ENCODE data around the gene AGO1. TPM values are rescaled to one million over a fixed set of nuclear protein-coding genes. Genes with fewer than 3 reads are reported as not detected.
"Not testable (repeated sequence)": the region's sequence is repeated elsewhere in the genome, so short reads cannot be mapped to it uniquely, and the experiment has no call there.

Gene AGO1
- total and polyA plus RNA-seq, 2 experiments from 2014 or later: 9.6 to 18.9 TPM

DNA sequence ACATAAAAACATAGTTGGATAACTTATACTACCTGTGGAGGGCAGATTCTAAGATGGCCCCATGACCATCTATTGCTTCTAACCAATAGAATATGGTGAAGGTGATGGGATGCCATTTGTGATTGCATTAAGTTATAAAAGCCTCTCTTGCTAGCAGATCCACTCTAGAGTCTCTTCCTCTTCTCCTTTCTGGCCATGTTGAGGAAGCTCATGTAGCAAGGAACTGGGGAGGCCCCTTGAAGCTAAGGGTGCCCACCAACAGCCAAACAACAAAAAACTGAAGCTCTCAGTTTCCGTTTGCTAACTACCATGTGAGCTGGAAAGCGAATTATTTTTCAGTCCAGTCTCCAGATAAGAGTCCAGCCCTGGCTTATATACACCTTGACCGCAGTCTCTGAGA is 16.0 kb upstream of the AGO1 start:
- no peak for DNase-seq (ENCODE audit: low read depth in 1 of 2, low spot score in 1 of 2)
- H3K4me1 ChIP-seq (ENCODE audit: low read depth): peaks cover 4% of the 10 kb centered on the region
- no peak overlapping the region for H3K4me3 ChIP-seq
- no peak overlapping the region for H3K27ac ChIP-seq
- H3K27me3 ChIP-seq: no peaks in the 10 kb centered on the region
- TF ChIP-seq, protein P1, sequence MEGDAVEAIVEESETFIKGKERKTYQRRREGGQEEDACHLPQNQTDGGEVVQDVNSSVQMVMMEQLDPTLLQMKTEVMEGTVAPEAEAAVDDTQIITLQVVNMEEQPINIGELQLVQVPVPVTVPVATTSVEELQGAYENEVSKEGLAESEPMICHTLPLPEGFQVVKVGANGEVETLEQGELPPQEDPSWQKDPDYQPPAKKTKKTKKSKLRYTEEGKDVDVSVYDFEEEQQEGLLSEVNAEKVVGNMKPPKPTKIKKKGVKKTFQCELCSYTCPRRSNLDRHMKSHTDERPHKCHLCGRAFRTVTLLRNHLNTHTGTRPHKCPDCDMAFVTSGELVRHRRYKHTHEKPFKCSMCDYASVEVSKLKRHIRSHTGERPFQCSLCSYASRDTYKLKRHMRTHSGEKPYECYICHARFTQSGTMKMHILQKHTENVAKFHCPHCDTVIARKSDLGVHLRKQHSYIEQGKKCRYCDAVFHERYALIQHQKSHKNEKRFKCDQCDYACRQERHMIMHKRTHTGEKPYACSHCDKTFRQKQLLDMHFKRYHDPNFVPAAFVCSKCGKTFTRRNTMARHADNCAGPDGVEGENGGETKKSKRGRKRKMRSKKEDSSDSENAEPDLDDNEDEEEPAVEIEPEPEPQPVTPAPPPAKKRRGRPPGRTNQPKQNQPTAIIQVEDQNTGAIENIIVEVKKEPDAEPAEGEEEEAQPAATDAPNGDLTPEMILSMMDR (IDR thresholded peaks at IDR 0.05; ENCODE audit: low read depth, low read length): no peak
- no peaks in the 10 kb centered on the region for H3K9me3 ChIP-seq (ENCODE audit: low read depth)
- no peaks in the 10 kb centered on the region for H3K36me3 ChIP-seq

DNA sequence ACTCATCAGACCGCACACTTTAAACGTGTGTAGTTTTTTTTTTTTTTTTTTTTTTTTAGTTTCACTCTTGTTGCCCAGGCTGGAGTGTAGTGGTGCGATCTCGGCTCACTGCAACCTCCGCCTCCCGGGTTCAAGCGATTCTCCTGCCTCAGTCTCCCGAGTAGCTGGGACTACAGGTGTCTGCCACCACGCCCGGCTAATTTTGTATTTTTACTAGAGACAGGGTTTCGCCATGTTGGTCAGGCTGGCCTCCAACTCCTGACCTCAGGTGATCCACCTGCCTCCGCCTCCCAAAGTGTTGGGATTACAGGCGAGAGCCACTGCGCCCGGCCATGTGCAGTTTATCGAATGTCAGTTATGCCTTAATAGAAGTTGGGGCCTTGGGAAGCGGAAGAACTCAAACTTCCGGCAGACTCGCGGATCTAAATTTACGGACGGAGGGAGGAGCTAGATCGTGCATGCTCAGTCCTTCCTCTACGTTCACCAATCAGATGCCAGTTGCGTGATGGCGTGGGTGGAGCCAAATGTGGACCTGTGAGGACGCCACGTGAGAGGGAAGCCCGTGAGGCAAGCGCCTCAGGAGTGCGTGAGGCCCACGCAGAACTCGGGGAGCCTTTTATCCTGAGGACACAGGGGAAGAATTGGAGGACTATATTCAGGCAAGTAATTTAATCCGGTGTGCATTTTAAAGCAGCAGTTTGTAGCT is 13.6 kb upstream of the AGO1 start:
- H3K4me3 ChIP-seq; H3K9me3 ChIP-seq (ENCODE audit: low read depth); H3K27ac ChIP-seq; H3K4me1 ChIP-seq (ENCODE audit: low read depth); DNase-seq (ENCODE audit: low read depth in 1 of 2, low spot score in 1 of 2); H3K36me3 ChIP-seq; H3K27me3 ChIP-seq: not testable (repeated sequence)

DNA sequence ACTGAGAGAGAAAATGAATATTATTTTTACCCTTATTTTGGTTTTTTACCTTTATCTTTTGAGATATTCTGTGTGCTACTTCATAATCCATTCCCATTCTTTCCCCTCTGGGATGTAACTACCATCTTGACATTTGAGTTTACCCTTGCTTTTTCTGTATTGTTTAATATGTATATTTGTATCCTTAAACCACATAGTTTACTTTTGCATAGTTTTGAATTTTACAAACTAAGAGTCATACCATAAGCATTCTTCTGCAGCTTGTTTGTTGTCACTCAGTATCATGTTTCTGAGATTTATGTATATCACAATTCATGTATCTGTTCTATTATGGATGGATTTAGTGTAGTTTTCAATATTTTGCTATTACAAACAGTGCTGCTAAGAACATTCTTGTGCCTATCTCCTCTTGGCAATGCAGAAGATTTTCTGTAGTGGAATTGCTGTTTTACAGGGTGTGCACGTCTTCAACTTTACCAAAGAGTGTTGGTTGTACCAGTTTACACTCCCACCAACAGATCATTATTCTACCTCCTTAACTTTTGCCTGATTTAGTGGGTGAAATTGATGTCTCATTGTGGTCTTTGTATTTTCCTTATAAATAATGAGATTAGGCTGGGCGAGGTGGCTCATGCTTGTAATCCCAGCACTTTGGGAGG is 12.2 kb upstream of the AGO1 start:
- H3K4me1 ChIP-seq (ENCODE audit: low read depth): no peaks in the 10 kb centered on the region
- no peak overlapping the region for H3K4me3 ChIP-seq
- no peaks in the 10 kb centered on the region for H3K9me3 ChIP-seq (ENCODE audit: low read depth)
- H3K27ac ChIP-seq: no peak overlapping the region
- no peaks in the 10 kb centered on the region for H3K27me3 ChIP-seq
- DNase-seq (ENCODE audit: low read depth in 1 of 2, low spot score in 1 of 2): no peak
- no peaks in the 10 kb centered on the region for H3K36me3 ChIP-seq
- TF ChIP-seq, protein P1 (IDR thresholded peaks at IDR 0.05; ENCODE audit: low read depth, low read length): no peak

DNA sequence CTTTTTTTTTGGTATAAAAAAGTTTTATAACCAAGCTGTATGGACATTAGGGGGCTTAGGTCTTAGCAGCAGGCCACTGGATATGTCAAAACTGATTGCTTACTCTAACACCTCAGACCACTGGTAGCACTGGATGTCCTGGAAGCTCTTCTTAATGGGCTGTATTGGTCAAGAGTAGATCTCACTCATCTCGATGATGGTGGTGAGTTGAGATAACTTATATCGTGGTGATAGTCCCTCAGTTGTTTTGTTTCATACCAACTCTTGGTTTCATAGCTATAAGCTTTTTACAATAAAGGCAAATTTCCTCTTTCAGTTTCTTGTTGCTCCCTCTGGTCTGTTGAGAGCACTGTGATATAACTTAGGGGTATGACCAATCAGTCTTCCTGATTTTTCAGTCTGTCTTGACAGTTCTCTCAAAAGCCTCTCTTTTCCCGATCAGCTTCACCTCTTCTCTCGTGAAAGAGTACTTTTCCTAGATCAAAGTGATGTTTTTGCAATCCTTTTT is 9.7 kb upstream of the AGO1 start:
- Histone ChIP-seq H3K27ac (no peak overlapping the region), H3K36me3 (no peaks in the 10 kb centered on the region), H3K4me3 (no peak overlapping the region), H3K4me1 (ENCODE audit: low read depth) (no peaks in the 10 kb centered on the region), H3K27me3 (no peaks in the 10 kb centered on the region), H3K9me3 (ENCODE audit: low read depth) (no peaks in the 10 kb centered on the region)
- DNase-seq (ENCODE audit: low read depth in 1 of 2, low spot score in 1 of 2): no peak
- TF ChIP-seq, protein P1 (IDR thresholded peaks at IDR 0.05; ENCODE audit: low read depth, low read length): no peak

DNA sequence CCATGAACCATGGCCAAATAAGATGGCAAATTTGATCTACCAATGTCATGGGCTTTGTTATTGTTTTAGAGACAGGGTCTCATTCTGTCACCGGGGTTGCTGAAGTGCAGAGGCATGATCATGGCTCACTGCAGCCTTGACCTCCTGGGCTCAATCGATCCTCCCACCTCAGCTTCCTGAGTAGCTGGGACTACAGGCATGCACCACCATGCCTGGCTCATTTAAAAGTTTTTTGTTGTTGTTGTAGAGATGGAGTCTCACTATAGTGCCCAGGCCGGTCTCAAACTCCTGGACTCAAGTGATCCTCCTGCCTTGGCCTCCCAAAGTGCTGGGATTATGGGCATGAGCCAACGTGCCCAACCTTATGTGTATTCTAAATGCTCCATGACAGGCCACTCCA is 8.9 kb upstream of the AGO1 start:
- not testable (repeated sequence) for H3K4me3 ChIP-seq; H3K27me3 ChIP-seq; H3K36me3 ChIP-seq; H3K4me1 ChIP-seq (ENCODE audit: low read depth); H3K27ac ChIP-seq; DNase-seq (ENCODE audit: low read depth in 1 of 2, low spot score in 1 of 2); H3K9me3 ChIP-seq (ENCODE audit: low read depth)

DNA sequence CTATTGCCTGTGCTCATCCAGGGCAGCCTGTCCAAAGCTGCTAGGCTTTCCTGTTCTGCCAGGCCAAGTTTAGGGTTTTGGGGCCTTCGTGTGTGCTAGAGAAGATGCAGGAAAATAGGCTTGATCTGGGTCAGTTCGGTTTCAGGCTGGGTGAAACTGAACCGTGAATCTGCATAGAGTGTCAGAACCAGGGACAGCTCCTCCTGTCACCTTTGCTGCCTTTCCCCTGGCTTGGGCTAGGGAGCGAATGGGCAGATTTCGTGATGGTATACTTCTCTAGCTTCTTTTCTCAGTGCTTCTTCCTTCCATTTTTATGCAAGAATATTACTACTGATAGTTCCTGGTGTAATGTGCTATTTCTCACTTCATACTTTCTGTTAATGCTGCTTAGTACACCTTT is 6.0 kb upstream of the AGO1 start:
- Histone ChIP-seq H3K4me3 (no peak overlapping the region), H3K27me3 (no peaks in the 10 kb centered on the region), H3K27ac (no peak overlapping the region), H3K36me3 (no peaks in the 10 kb centered on the region), H3K9me3 (ENCODE audit: low read depth) (no peaks in the 10 kb centered on the region), H3K4me1 (ENCODE audit: low read depth) (no peaks in the 10 kb centered on the region)
- TF ChIP-seq, protein P1 (IDR thresholded peaks at IDR 0.05; ENCODE audit: low read depth, low read length): no peak
- peak; percentile 48 to 69 for DNase-seq (ENCODE audit: low read depth in 1 of 2, low spot score in 1 of 2)

Data from cardiac muscle cell (in vitro differentiated cells and primary cell).